NT2/D1 (cell line): ENCODE measurements around the gene KAT6B.

Source experiments
- YY1 ChIP-seq: IDR thresholded peaks from 2 replicates; pipeline ENCODE4 v1.6.1; 2011; ENCODE audit not compliant: insufficient read length, insufficient read depth
- ZNF274 ChIP-seq: IDR thresholded peaks from 2 replicates; pipeline ENCODE4 v1.6.1; 2011; ENCODE audit warnings: mild to moderate bottlenecking, low read depth, low read length

GRCh38 chr10:74901301-74901700 lies 74.9 kb downstream of the KAT6B start:
- TF ChIP-seq ZNF274 (no peak), YY1 (no peak)
